IMR-90 (cell line): ENCODE data around the gene TDRKH.

Source experiments
- BHLHE40 ChIP-seq: fragments of 150-350 bp; IDR thresholded peaks from 2 replicates; pipeline ENCODE4 v1.6.1; 2016; ENCODE audit warnings: mild to moderate bottlenecking, low read depth, low read length
- CTCF ChIP-seq: conservative IDR thresholded peaks from 2 replicates; pipeline ENCODE4 v1.5.1; 2012; ENCODE audit warnings: mild to moderate bottlenecking, low read depth, low read length, improper control_type of control experiment

- TF ChIP-seq CTCF (no peak), BHLHE40 (no peak)
These were observed 52.8 kb downstream of the TDRKH start for GRCh38 chr1:151737479-151737878.
